ENCODE data around the gene RFC3.
"Not testable (repeated sequence)": the region's sequence is repeated elsewhere in the genome, so short reads cannot be mapped to it uniquely, and the experiment has no call there.

Gene RFC3

GRCh38 chr13:33812829-33813228, 5.1 kb upstream of the RFC3 start:
- not testable (repeated sequence) for DNase-seq

DNA sequence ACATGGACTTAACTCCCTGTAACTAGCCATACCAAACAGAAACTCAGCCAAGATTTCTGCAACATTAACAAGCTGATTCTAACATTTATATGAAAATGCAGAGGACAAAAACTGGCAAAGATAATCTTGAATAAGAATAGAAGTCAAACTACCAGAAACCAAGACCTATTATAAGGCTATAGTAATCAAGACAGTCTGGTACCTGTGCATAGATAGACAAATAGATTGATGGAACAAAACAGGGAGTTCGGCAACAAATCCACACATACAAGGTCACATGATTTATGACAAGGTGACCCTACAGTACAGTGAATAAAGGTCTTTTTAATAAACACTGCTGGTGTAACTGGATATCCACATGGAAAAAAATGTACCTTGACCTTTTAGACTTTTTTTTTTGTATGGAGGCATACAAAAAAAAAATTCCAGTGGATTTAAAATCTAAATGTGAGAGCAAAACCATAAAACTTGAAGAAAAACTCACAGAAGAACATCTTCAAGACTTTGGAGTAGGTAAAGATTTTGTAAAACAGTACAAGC, 2.9 kb upstream of the RFC3 start:
- DNase-seq = no peak

DNA sequence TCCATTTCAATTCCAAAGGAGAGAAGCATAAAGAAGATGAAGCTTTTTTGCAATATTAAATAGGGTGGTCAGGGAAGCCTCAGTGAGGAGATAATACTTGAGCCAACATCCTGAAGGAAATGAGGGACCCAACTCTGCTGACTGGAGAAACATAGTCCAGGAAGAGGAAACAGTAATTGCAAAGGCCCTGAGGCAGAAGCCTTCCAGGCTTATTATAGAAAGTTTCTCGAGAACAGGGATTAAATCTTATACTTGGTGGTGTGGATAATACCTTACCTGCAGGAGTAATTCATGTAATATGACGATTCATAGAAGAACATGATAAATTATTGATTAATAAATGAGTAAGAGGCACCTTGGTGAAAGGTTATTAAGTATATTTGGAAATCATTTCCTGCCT, 1.0 kb upstream of the RFC3 start:
- no peak for DNase-seq

- no peak for DNase-seq
Measured at GRCh38 chr13:33817513-33817900, 442 bp upstream of the RFC3 start.

- DNase-seq = no peak
Measured at GRCh38 chr13:33825083-33825482, 7.1 kb downstream of the RFC3 start.

- DNase-seq = no peak
Measured at GRCh38 chr13:33827139-33827538, 9.2 kb downstream of the RFC3 start.

DNA sequence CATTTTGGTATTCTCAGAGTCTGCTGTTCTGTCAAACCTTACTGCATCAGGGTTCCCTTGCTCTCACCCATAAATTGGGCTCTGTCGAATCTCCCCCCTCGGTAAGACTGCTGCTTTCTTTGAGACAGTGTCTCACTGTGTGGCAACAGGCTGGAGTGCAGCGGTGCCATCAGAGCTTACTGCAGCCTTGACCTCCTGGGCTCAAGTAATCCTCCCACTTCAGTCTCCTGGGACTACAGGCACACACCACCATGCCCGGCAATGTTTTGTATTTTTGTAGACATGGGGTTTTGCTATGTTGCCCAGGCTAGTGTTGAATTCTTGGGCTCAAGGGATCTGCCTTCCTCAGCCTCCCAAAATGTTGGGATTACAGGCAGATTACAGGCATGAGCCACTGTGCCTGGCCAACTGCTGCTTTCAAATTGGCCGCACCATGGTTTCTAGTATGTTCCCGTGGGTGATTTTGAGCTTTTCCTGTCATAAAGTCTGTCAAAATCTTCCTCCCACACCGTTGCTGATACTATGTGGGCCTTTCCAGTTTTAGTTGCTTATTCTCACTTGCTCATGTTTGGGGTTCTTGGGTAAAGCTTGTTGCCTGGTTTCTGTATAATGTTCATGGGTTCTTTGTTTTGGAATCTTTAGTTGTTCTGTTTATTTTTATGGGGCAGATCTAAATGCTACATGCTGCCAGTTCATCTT, 10.6 kb downstream of the RFC3 start:
- DNase-seq = no peak

- DNase-seq = no peak
Measured at GRCh38 chr13:33832872-33833271, 14.9 kb downstream of the RFC3 start.

DNA sequence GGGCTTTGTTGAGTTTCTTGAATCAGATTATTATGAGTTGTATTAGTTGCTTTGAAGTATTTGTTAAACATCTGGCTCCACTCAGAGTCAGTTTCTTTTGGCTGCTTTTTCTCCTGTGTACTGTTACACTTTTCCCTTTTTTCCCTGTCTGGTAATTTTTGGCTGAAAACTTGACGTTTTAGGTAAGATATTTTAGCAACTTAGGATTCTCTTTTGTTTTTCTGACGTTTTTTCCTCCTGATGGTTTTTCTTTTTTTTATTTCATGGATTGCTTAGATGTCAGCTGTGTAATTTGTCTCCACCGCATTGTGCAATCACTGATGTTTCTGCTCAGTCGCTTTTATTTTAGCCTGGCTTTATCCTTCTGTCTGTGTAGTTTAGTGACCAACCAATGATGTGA, 20.7 kb downstream of the RFC3 start:
- DNase-seq = no peak

- DNase-seq = no peak
Measured at GRCh38 chr13:33840402-33840801, 22.5 kb downstream of the RFC3 start.

DNA sequence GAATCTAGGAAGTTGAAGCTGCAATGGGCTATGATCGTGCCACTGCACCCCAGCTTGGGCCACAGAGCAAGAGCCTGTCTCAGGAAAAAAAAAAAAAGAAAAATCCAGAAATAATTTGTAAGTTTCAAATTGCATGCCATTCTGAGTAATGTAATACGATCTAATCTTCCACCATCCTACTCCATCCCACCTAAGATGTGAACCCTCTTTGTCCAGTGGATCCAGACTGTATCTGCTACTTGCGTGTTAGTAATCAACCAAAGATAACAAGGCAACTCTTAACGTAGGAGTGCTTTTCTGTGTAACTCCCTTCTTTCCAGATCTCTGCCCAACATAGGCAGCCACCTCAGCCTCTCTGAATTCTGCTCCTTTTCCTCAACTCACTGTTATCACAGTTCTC, 24.3 kb downstream of the RFC3 start:
- no peak for DNase-seq

- DNase-seq = no peak
Measured at GRCh38 chr13:33842986-33843385, 25.0 kb downstream of the RFC3 start.

GRCh38 chr13:33845572-33846302, 27.8 kb downstream of the RFC3 start:
- DNase-seq = no peak

DNA sequence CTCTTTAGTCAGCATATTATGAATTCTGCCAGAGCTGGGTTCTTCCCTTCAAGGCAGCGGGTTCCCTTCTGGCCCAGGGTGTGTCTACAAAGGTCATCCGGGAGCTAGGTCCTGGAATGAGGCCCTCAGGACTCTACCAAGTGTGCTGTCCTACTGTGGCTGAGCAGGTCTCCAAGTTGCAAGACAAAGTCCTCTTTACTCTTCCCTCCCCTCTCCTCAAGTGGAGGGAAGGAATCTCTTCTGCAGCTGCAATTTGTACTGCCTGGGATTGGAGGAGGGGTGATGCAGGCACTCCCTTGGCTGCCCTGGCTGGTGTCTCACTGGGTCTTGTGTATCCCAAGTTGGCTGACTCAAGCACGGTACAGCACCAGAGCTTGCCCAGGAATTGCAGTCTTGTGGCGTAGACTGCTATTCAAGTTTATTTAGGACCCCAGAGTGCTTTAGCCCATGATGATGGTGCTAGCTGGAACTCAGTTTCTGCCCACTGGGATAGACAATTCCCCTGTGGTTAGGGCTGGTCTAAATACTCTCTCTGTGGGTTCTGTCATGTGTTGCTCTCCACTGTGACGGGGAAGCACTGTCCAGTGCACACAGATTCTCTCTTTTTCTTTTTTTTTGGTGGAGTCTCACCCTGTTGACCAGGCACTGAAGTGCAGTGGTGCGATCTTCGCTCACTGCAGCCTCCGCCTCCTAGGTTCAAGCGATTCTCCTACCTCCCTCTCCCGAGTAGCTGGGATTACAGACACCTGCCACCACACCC, 28.5 kb downstream of the RFC3 start:
- no peak for DNase-seq

DNA sequence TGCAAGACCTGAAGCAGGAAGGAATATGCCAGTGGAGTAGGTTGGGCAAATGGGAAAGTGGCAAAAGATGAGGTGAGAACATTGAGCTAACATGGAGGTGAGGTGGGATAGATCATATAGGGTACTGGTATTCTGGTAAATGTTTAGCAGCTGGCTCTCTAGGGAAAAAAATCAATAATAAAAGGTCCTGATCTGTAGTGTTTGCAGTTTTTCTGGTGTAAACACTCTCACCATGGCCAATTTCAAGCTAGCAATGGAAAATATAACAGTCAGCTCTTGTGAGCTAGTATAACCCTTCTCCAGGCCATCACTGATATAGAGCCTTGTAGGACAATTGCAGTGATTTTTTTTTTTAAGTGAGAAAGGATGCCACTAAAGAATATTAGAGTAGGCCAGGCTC, 31.3 kb downstream of the RFC3 start:
- no peak for DNase-seq

DNA sequence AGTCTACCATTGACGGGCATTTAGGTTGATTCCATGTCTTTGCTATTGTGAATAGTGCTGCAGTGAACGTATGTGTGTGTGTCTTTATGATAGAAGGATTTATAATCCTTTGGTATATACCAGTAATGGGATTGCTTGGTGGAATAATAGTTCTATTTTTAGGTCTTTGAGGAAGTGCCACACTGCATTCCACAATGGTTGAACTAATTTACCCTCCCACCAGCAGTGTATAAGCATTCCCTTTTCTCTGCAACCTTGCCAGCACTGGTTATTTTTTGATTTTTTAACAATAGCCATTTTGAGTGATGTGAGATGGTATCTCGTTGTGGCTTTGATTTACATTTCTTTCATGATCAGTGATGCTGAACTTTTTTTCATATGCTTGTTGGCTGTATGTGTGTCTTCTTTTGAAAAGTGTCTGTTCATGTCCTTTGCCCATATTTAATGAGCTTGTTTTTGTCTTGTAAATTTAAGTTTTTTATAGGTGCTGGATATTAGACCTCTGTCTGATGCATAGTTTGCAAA, 37.5 kb downstream of the RFC3 start:
- no peak for DNase-seq

DNA sequence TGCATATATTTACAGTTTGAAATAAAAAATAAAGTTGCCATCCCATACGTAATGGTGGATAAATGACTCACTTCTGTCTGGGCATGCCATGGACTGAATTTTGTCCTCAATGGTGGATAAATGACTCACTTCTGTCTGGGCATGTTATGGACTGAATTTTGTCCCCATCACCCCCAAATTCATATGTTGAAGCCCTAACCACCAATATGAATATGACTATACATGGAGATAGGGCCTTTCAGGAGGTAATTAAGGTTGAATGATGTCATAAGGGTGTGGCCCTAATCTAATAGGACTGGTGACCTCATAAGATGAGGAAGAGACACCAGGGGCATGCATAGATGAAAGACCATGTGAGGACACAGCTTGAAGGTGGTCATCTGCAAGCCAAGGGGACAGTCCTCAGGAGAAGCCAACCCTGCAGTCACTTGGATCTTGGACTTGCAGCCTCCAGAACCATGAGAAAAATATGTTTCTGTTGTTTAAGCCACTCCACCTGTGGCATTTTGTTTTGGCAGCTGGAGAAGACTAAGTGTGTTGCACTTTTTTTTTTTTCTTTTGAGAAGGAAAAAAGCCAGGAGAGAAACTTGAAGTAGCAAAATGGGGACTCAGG, 41.8 kb downstream of the RFC3 start:
- DNase-seq = no peak

- no peak for DNase-seq
Measured at GRCh38 chr13:33860526-33860925, 42.6 kb downstream of the RFC3 start.

- no peak for DNase-seq
Measured at GRCh38 chr13:33862016-33862415, 44.1 kb downstream of the RFC3 start.

DNA sequence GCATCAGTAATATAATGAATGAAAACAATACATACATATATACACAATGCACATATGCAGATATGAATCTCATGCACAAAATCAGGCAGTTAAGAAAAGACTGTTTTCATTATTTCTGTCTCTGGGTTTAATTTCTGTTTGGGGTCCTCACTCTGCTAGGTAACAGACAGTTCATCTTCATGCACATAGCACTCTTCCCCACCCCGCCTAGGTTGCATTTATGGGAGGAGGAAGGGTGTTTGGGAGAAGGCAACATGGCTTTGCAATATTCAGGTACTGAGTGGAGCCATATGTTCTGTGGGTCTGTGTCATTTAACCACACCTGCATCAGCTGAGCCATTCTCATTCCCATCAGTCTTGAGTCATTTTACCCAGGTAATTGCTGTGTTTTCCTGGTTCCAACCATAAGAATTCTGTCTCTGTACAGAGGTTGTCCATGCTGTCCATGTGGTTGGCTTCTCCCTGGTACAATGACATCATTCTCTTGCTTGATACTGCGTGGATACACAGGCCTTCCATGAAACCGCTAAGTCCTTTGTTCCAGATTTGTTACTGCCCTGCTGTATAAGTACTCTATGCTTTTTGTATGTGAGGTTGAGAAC, 45.3 kb downstream of the RFC3 start:
- no peak for DNase-seq

DNA sequence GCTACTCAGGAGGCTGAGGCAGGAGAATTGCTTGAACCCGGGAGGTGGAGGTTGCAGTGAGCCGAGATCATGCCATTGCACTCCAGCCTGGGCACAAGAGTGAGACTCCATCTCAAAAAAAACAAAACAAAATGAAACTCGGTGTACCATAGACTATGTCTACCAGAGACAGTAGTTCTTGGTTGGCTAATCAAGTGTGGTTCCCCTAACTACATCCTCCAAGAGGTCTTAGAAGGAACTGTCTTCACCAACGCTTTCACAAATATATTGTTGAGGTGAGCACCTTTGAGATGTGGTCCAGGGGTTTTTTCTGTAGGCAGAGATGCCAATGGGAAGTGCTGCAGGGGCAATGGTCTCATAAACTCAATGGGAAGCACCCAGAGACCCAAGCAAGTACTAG, 48.0 kb downstream of the RFC3 start:
- DNase-seq = no peak

DNA sequence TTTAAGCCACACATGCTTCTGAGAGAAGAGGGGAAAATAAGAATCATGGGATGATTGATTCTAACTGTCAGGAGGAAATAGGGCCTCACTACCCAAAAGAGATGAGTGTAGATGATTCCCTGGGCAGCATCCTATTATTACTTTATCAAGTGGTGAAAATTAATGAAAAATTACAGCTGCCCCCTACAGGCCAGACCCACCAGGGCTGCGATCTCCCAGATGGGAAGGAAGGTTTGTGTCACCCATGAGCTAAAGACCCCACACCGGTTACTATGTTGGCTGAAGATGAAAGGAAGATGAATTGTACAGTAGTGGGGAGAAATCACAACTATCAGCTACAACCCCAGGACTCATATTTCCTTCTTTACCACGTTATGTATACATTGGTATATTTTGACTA, 49.5 kb downstream of the RFC3 start:
- no peak for DNase-seq

Measured in HCEC 1CT (cell line).